Vagina (tissue), 2 donors: ENCODE data around the gene TMEM205. TPM values are rescaled to one million over a fixed set of nuclear protein-coding genes. Genes with fewer than 3 reads are reported as not detected.
"Not testable (repeated sequence)": the region's sequence is repeated elsewhere in the genome, so short reads cannot be mapped to it uniquely, and the experiment has no call there.

Experiments used
- DNase-seq, 2 donors: peaks; one replicate each; pipeline ENCODE4 v3.0.0-alpha.2; 2017; ENCODE audit errors: extremely low spot score in 2 of 2
- H3K27ac ChIP-seq: fragments of 200-600 bp; sonication (generic); one replicate; pipeline ENCODE4 v1.5.1; 2019
- H3K27me3 ChIP-seq: fragments of 200-600 bp; sonication (generic); one replicate; pipeline ENCODE4 v1.5.1; 2019
- H3K36me3 ChIP-seq, 2 donors: fragments of 200-600 bp; sonication (generic); one replicate each; pipeline ENCODE4 v1.5.1; 2017 to 2019
- H3K4me1 ChIP-seq: fragments of 200-600 bp; sonication (generic); one replicate; pipeline ENCODE4 v1.5.1; 2019
- H3K4me3 ChIP-seq, 2 donors: fragments of 200-600 bp; sonication (generic); 1 replicate in 1 of 2; 2 replicates in 1 of 2; pipeline ENCODE4 v1.5.1; 2016 to 2019
- H3K9me3 ChIP-seq: fragments of 200-600 bp; sonication (generic); one replicate; pipeline ENCODE4 v1.5.1; 2019
- POLR2A ChIP-seq, 2 donors: fragments of 450-650 bp; IDR thresholded peaks; one replicate each; pipeline ENCODE4 v1.6.1; 2017; ENCODE audit warnings: antibody characterized with exemption in 2 of 2, mild to moderate bottlenecking in 2 of 2, moderate library complexity in 2 of 2
- POLR2AphosphoS5 ChIP-seq, 2 donors: sonication (generic); formaldehyde crosslinking; IDR thresholded peaks; one replicate each; pipeline ENCODE4 v1.9.0; 2017; ENCODE audit warnings: antibody characterized with exemption in 2 of 2, mild to moderate bottlenecking in 2 of 2, low read depth in 1 of 2; ENCODE audit not compliant: insufficient read depth in 1 of 2
- intact Hi-C: fragments of 100-400 bp; cut with DNase I; formaldehyde crosslinking; loops from one replicate; pipeline ENCODE4 v1.15.1; 2023
- total RNA-seq: library from RNA; depleted of rRNA; stranded (reverse); fragments of >200 nt; gene quantifications from one replicate; pipeline ENCODE4 v1.2.3, GENCODE V29; 2016
- TF ChIP-seq, protein P1 (sequence below), 3 experiments: fragments of 450-650 bp in 2 of 3; fragments of 200-600 bp in 1 of 3; sonication (generic) in 1 of 3; IDR thresholded peaks; one replicate each; pipeline ENCODE4 v1.5.1; 2017 to 2019; ENCODE audit warnings: antibody characterized with exemption in 3 of 3, mild to moderate bottlenecking in 2 of 3, moderate library complexity in 2 of 3

Gene TMEM205
- total RNA-seq, 1 donor from 2014 or later = 173 TPM

DNA sequence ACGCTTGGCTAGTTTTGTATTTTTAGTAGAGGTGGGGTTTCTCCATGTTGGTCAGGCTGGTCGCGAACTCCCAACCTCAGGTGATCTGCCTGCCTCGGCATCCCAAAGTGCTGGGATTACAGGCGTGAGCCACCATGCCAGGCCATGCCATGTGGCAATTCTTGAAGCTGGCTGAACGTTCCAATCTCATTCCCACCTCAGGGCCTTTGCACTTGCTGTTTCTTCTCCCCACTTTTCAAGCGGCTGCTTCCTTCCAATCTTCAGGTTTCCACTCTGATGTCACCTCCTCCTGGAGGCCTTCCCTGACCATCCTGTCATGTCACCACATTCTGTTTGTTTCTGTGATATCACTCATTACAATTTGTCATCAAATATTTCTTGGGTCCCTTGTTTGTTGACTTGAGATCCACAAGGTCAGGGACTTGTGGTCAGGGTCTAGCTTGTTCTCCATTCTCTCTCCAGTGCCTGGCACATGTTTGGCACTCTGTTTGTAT lies 33.8 kb upstream of the TMEM205 start:
- H3K4me3 ChIP-seq = peak overlapping the region; percentile 51 to 69
- H3K27ac ChIP-seq = peak overlapping the region; percentile 94
- H3K4me1 ChIP-seq = peaks cover 82% of the 10 kb centered on the region
- intact Hi-C loops = loop anchor here (2.0 to 5.0 kb wide), 3 partner anchors 42 to 85 kb away; no protein-coding TSS in a partner anchor
- TF ChIP-seq POLR2AphosphoS5 (IDR thresholded peaks at IDR 0.05; ENCODE audit: insufficient read depth in 1 of 2, low read depth in 1 of 2) (no peak), POLR2A (IDR thresholded peaks at IDR 0.05) (no peak)
- TF ChIP-seq, protein P1, sequence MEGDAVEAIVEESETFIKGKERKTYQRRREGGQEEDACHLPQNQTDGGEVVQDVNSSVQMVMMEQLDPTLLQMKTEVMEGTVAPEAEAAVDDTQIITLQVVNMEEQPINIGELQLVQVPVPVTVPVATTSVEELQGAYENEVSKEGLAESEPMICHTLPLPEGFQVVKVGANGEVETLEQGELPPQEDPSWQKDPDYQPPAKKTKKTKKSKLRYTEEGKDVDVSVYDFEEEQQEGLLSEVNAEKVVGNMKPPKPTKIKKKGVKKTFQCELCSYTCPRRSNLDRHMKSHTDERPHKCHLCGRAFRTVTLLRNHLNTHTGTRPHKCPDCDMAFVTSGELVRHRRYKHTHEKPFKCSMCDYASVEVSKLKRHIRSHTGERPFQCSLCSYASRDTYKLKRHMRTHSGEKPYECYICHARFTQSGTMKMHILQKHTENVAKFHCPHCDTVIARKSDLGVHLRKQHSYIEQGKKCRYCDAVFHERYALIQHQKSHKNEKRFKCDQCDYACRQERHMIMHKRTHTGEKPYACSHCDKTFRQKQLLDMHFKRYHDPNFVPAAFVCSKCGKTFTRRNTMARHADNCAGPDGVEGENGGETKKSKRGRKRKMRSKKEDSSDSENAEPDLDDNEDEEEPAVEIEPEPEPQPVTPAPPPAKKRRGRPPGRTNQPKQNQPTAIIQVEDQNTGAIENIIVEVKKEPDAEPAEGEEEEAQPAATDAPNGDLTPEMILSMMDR (IDR thresholded peaks at IDR 0.05) = no peak
- no peaks in the 10 kb centered on the region for H3K27me3 ChIP-seq
- no peaks in the 10 kb centered on the region for H3K36me3 ChIP-seq
- no peaks in the 10 kb centered on the region for H3K9me3 ChIP-seq
- no peak for DNase-seq

DNA sequence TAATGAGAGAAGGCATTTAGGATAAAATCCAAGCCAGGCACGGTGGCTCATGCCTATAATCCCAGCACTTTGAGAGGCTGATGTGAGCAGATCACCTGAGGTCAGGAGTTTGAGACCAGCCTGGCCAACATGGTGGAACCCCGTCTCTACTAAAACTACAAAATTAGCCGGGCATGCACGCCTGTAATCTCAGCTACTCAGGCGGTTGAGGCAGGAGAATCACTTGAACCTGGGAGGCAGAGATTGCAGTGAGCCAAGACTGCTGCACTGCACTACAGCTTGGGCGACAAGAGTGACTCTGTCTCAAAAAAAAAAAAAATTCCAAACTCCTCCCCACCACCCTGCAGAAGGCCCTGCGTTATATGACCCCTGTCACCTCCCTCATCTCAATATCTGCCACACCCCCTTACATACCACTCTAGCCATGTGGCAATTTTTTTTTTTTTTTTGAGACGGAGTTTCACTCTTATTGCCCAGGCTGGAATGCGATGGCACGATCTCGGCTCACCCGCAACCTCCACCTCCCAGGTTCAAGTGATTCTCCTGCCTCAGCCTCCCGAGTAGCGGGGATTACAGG lies 33.3 kb upstream of the TMEM205 start:
- H3K27ac ChIP-seq = peak overlapping the region; percentile 55
- H3K9me3 ChIP-seq, H3K27me3 ChIP-seq, H3K36me3 ChIP-seq, DNase-seq, H3K4me3 ChIP-seq: not testable (repeated sequence)
- intact Hi-C loops = loop anchor here (5.0 kb wide), 1 partner anchor 53 kb away; no protein-coding TSS in a partner anchor
- H3K4me1 ChIP-seq = peaks cover 81% of the 10 kb centered on the region

DNA sequence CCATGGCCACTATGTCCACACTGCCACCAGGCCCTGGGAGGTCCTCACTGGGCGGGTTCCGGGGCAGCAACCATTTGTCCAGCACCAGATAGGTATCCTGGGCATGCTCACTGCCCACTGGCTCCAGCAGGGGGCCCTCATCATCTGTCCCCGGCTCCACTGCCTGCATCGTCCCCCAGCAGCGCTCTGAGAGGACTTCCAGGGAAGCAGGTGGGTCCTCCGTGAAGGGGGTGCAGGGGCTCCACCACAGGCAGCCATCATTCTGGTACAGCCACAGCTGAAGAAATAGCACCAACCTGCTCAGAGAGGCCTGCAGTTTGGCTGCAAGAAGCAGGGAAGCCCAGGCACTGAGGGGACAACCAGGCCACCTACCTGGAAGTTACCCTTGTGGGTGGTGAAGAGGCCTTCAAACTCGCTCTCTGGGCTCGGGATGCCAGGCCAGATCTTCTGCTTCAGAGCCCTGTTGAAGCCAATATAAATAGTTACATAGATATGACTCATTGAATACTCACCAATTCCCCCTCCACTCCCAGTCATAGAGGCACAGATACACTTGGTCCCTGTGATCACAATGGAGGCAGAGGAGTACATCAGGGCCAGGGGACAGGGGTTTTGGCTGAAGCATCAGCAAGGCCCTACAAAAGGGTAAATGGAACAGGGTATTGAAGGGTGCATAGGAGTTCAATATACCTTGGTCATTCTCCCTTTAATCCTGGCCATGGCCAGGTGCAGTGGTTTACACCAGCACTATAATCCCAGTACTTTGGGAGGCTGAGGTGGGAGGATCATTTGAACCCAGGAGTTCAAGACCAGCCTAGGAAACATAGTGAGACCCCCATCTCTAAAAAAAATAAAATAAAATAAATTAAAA lies 32.5 kb upstream of the TMEM205 start:
- Histone ChIP-seq H3K4me1 (peaks cover 81% of the 10 kb centered on the region), H3K27ac (peak overlapping the region; percentile 55), H3K36me3 (no peaks in the 10 kb centered on the region), H3K9me3 (no peaks in the 10 kb centered on the region), H3K4me3 (no peak overlapping the region), H3K27me3 (no peaks in the 10 kb centered on the region)
- TF ChIP-seq, protein P1 (IDR thresholded peaks at IDR 0.05) = no peak
- no peak for TF ChIP-seq POLR2A (IDR thresholded peaks at IDR 0.05)
- TF ChIP-seq POLR2AphosphoS5 (IDR thresholded peaks at IDR 0.05; ENCODE audit: insufficient read depth in 1 of 2, low read depth in 1 of 2) = no peak
- no peak for DNase-seq
- intact Hi-C loops = loop anchor here (5.0 kb wide), 1 partner anchor 54 kb away; no protein-coding TSS in a partner anchor

DNA sequence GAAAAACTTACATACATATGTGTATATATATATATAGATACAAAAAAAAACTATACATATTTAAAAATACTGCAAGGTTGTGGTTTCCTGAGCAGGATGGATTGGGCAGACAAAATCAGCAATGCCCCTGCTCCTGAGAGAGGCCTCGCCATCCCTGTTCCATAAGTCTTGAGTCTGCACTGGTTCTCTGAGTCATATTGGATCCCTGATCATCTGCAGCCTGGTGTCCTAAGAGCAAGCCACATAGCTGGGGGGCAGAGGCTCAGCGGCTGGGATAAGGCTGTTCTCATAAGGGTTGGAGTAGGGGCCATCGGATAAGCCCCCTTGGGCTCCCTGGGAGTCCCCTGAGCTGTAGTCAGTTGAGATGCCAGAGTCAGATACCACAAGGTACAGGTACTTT lies 31.7 kb upstream of the TMEM205 start:
- Histone ChIP-seq H3K4me1 (peaks cover 75% of the 10 kb centered on the region), H3K4me3 (no peak overlapping the region), H3K9me3 (no peaks in the 10 kb centered on the region), H3K27ac (peak overlapping the region; percentile 55), H3K36me3 (no peaks in the 10 kb centered on the region), H3K27me3 (no peaks in the 10 kb centered on the region)
- TF ChIP-seq POLR2AphosphoS5 (IDR thresholded peaks at IDR 0.05; ENCODE audit: insufficient read depth in 1 of 2, low read depth in 1 of 2) = no peak
- TF ChIP-seq, protein P1 (IDR thresholded peaks at IDR 0.05) = no peak
- DNase-seq = no peak
- intact Hi-C loops = loop anchor here (5.0 kb wide), 1 partner anchor 55 kb away; no protein-coding TSS in a partner anchor

DNA sequence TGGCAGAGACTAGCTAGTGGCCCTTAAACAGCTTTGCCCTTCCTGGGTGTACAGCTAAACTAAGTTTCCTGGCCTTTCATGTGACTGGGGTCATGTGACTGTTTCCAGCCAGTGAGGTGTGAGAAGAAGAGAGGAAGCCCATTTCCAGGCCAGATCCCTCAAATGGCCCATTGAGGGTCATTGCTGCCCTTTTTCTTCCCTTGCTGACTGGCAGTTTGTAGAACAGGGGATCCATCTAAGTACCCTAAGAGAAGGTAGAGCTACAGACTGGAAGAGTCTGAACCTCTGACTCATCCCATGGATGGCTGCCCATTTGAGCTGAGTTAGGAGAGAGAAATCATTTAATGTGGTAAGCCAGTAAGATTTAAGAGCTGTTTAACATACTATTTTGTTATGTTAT lies 31.2 kb upstream of the TMEM205 start:
- intact Hi-C loops = loop anchor here (5.0 kb wide), 1 partner anchor 55 kb away; no protein-coding TSS in a partner anchor
- Histone ChIP-seq H3K4me1 (peaks cover 73% of the 10 kb centered on the region), H3K4me3 (no peak overlapping the region), H3K9me3 (no peaks in the 10 kb centered on the region), H3K27ac (peak overlapping the region; percentile 42), H3K27me3 (no peaks in the 10 kb centered on the region), H3K36me3 (no peaks in the 10 kb centered on the region)
- no peak for DNase-seq
- TF ChIP-seq, protein P1 (IDR thresholded peaks at IDR 0.05) = no peak
- peak in 1 of 2 donors; percentile 22 for TF ChIP-seq POLR2AphosphoS5 (IDR thresholded peaks at IDR 0.05; ENCODE audit: insufficient read depth in 1 of 2, low read depth in 1 of 2)
